ENCODE measurements around the gene GOLGA1.
"Not testable (repeated sequence)": the region's sequence is repeated elsewhere in the genome, so short reads cannot be mapped to it uniquely, and the experiment has no call there.

Gene GOLGA1, protein sequence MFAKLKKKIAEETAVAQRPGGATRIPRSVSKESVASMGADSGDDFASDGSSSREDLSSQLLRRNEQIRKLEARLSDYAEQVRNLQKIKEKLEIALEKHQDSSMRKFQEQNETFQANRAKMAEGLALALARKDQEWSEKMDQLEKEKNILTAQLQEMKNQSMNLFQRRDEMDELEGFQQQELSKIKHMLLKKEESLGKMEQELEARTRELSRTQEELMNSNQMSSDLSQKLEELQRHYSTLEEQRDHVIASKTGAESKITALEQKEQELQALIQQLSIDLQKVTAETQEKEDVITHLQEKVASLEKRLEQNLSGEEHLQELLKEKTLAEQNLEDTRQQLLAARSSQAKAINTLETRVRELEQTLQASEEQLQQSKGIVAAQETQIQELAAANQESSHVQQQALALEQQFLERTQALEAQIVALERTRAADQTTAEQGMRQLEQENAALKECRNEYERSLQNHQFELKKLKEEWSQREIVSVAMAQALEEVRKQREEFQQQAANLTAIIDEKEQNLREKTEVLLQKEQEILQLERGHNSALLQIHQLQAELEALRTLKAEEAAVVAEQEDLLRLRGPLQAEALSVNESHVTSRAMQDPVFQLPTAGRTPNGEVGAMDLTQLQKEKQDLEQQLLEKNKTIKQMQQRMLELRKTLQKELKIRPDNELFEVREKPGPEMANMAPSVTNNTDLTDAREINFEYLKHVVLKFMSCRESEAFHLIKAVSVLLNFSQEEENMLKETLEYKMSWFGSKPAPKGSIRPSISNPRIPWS

DNA sequence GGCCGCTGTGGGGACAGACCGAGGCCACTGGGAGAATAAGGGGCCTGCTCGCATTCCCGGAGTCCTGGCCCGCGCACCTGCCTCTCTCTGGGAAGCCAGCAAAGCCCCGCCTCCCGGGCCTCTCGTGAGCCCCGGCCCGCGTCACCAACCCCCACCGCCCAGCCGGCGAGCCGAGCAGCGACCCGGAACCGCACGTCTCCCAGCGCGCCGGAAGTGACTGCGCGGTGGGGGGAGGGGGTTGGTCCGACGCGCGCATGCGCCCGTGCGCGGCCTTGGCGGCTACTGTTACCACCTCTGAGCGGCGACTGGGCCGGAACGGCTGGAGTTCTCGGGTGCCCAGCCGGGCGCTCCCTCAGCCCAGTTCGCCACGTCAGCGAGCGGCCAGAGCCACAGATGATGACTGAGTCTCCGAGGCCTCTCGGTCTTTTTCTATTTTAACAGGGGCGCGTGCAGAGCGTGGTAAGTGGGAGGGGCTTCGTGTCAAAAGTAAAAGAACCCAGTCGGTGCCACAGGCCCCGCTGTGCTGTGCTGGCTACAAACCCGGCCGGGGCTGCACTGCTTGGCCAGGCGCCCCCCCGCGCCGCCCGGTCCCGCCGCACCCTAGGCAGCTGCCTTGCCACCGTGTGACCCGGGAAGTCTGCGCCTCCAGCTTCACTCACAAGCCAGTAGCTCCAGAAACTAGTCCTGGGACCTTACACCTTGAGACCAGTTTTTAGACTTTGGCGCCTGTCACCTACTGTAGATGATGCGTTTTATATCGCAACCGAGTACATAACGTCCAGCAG is at the start of gene GOLGA1:
Gene GOLGA1, minus strand, starts transcription at position 190 of the 785 bp plus-strand sequence. CDS start 2,372 bp downstream, outside the sequence.
- peak; percentile 85 for FAIRE-seq

DNA sequence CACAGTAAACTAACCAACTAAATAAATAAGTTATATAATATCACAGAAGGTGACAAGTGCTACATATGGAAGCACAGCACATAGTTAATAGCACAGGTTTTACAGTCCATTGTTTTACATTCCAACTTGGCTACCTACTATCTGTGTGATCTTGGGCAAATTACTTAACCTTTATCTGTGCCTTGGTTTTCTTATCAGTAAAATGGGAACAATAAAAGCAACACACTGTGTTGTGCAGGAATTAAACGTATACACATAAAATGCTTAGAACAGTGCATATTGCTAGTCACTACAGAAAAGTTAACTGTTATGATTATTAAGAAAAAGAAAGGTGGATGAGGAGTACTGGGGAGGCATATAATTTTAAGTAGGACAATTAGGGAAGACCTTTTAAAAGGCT is 42.8 kb upstream of the GOLGA1 start:
- FAIRE-seq (no peak), DNase-seq (ENCODE audit: insufficient read length, low spot score) (no peak)

More for the DNA sequence above, at the start of gene GOLGA1:
- DNase-seq (ENCODE audit: insufficient read length, low spot score) = peak; percentile 74

DNA sequence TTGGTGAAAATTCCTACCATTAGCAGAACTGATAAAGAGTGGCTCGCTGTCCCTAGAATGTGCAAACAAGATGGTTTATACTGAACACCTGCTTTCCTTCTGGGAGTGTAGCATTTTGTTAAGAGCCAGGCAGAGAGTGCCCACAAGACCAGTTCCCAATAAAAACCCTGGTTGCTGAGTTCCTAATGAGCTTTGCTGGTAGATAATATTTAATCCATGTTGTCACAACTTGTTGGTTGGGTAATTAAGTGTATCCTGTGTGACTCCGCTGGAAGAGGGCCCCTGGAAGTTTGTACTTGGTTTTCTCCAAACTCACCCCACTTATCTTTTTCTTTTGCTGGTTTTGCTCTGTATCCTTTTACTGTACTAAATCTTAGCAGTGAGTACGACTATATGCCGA is 39.5 kb upstream of the GOLGA1 start:
- FAIRE-seq (no peak), DNase-seq (ENCODE audit: insufficient read length, low spot score) (no peak)

DNA sequence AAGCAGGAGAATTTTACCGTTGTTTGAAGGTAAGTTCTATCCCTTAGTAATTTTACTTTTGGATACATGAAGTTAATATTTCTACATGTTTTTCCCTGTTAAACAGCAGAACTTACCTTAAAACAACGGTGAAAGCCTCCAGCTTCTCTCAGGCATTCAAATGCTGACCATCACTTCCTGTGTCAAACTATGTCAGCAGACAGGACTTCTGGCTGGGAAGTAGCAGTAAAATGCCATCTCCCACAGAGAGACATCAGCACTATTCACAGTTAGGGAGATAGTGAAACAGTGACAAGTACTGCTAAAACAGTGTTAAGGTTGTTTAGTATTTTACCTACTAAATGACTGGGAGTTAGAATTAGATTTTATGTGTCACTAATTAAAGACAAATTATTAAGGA is 34.2 kb upstream of the GOLGA1 start:
- DNase-seq (ENCODE audit: insufficient read length, low spot score) = no peak
- FAIRE-seq = no peak

DNA sequence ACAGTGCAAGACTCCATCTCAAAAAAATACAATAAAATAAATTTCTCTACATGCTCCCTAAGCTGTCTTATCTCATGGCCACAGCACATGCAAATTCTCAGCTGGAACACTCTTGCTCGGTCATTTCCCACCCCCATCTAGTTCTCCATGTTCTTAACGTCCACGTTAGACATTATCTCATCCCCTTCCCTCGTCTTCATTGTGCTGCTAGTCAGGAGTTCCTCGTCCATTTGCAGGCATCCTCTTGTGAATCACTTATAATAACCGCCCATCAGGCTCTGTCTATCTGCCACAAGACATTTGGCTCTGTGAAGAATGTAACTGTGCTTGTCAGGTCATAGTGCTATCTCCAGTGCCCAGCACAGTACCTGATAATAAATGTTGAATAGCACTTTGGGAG is 32.9 kb upstream of the GOLGA1 start:
- DNase-seq (ENCODE audit: insufficient read length, low spot score) (no peak), FAIRE-seq (no peak)

DNA sequence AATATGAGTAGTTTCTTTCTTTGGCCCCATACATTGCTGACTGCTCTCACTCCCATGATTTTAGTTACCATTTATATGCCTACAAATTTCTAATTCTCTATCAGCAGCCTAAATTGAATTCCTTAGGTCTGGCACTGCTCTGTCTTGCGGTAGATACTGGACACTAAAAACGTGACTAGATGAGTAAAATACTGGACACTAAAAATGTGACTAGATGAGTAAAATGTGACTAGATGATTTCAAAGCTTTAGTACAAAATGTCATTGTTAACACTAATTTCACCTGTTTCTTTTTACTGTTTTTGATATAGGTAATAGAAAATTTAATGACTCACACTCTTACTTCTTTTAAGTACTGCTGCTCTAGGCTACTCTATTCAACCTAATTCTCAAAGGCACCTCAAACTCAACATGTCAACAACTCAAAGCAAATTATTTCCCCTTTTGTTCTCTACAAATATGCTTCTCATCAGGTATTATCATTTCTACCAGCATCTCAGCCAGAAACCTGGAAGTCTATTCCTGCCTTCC is 31.4 kb upstream of the GOLGA1 start:
- no peak for DNase-seq (ENCODE audit: insufficient read length, low spot score)

DNA sequence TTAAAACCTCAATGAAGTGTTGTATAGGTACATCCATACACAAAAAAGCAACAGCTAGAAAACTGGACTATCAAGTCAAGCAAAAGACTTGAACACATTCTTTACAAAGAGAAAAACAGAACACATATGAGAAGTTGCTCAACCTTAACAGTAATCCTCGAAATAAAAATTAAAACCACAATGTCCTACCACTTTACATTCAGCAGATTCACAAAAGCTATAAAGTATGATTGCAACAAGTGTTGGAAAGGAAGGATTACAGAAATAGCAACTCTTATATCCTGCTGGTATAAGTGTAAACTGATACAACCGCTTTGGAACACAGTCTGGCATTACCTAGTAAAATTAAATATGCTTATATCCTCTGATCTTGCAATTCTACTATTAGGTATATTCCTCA is 28.5 kb upstream of the GOLGA1 start:
- FAIRE-seq = no peak

More for the DNA sequence above, 31.4 kb upstream of the GOLGA1 start:
- FAIRE-seq = no peak

DNA sequence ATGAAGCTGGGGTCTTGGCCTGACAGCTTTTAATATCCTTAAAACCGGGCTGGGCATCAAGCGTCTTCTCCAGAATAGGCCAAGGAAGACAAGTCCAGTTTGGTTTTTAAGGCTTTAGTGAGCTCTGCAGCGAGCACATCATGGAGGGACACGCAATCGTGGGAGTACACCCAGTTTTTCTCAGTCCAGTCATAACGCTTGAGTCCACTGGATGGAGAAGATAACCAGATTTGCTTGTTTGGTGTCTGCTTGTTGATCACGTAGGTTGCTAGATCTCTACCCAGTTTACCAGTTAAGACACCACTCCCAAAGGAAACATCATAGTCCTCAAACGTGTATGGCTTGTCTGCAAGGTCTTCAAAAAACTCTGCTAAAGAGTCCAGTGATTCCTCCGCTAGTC is 27.4 kb upstream of the GOLGA1 start:
- FAIRE-seq (peak; percentile 71), DNase-seq (ENCODE audit: insufficient read length, low spot score) (no peak)

More for the DNA sequence above, 28.5 kb upstream of the GOLGA1 start:
- no peak for DNase-seq (ENCODE audit: insufficient read length, low spot score)

DNA sequence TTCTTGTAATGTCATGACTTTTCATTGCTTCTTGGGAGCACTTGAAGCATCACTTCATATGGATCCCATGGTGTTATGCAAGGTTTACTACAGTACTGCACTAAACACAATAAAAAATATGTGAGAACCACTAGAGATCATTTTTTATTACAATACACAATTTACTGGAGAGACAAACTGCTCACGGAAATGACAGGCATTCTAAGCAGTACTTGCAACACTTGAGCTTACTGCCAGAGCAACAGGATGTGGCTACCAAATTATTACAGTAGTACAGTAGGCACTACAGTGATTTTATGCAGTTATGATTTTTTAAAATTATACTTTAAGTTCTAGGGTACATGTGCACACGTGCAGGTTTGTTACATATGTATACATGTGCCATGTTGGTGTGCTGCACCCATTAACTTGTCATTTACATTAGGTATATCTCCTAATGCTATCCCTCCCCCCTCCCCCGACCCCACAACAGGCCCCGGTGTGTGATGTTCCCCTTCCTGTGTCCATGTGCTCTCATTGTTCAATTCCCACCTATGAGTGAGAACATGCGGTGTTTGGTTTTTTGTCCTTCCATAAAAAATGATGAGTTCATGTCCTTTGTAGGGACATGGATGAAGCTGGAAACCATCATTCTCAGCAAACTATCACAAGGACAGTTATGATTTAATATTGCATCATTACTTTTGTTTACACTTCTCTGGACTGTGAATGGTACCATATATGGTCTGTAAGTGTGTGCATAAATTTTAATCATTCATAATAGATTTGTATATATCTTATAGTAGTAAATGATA is 25.1 kb upstream of the GOLGA1 start:
- not testable (repeated sequence) for FAIRE-seq; DNase-seq (ENCODE audit: insufficient read length, low spot score)

DNA sequence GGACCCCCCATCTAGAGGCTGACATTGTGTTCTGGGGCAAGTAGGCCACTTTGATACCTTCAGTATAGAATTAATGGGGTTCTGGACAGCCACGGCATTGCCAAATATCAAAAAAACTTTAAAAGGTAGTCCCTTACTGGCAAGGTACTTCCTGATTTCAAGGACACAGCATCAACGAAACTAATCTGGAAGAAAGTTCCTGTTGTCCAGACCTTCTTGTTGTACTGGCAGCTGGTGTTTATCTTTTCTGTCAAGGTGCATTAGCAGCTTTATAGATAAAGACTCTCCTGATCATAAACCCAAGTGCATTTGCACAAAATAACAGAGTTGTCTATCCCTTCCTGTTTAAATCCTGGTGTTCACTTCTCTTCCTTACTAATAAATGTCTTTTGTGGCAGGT is 23.7 kb upstream of the GOLGA1 start:
- DNase-seq (ENCODE audit: insufficient read length, low spot score) = no peak

DNA sequence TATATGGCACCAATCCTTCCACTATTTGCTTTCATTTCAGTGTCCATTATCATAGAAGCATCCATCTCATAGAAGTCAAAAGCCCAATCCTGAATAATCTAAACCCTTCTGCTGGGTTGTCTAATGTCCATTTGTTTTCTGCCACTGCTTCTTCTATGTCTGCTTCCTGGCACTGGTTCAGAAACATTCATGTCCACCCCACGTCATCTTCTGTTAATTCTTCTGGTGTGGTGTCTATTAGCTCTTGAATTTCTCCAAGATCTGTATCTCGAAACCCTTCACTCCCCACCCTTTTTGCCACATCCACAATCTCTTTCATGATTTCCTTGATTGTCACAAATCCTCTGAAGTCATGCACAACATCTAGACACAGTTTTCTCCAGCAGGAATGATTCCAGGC is 23.2 kb upstream of the GOLGA1 start:
- no peak for FAIRE-seq
- no peak for DNase-seq (ENCODE audit: insufficient read length, low spot score)

More for the DNA sequence above, 23.7 kb upstream of the GOLGA1 start:
- FAIRE-seq = no peak

DNA sequence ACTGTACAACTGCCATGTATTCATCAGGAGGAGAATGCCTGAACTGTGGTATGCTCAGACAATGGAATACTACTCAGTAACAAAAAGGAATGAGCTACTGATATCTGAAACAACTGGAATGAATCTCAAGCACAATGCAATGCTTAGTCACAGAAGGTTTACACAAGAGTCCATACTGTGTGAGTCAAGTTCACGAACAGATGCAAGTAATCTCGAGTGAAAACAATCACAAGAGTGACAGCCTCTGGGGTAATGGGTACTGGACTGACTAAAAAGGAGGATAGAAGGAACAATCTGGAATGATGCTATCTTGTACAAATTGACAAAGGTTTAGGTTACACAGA is 19.5 kb upstream of the GOLGA1 start:
- FAIRE-seq = no peak
- DNase-seq (ENCODE audit: insufficient read length, low spot score) = no peak

DNA sequence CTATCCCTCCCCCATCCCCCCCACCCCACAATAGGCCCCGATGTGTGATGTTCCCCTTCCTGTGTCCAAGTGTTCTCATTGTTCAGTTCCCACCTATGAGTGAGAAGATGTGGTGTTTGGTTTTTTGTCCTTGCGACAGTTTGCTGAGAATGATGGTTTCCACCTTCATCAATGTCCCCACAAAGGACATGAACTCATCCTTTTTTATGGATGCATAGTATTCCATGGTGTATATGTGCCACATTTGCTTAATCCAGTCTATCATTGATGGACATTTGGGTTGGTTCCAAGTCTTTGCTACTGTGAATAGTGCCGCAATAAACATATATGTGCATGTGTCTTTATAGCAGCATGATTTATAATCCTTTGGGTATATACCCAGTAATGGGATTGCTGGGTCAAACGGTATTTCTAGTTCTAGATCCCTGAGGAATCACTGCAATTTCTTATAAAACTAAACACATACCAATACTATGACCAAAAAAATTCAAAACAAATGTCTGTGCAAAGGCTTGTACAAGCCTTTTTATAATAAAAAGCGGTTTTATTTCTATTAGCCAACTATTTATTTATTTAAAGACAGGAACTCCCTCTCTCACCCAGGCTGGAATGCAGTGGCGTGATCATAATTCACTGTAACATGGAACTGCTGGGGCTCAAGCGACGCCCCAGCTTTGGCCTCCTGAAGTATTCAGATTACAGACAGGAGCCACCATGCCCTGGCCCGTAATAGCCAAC is 19.0 kb upstream of the GOLGA1 start:
- not testable (repeated sequence) for DNase-seq (ENCODE audit: insufficient read length, low spot score); FAIRE-seq

DNA sequence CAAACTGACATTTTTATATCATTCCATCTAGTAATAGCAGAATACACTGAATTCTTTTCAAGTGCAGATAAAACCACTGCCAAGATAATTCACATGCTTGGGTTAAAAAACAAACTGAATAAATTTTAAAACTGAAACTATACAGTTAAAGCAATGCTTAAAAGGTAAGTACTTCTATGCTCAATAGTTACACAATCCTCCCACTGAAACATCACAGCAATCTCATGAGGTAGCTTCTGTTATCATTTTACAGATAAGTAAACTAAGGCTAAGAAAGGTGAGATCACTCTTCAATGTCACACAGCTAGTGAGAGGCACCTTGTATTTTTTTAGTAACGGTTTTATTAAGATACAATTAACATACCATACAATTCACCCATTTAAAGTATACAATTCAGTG is 13.4 kb upstream of the GOLGA1 start:
- DNase-seq (ENCODE audit: insufficient read length, low spot score) = no peak
- no peak for FAIRE-seq

DNA sequence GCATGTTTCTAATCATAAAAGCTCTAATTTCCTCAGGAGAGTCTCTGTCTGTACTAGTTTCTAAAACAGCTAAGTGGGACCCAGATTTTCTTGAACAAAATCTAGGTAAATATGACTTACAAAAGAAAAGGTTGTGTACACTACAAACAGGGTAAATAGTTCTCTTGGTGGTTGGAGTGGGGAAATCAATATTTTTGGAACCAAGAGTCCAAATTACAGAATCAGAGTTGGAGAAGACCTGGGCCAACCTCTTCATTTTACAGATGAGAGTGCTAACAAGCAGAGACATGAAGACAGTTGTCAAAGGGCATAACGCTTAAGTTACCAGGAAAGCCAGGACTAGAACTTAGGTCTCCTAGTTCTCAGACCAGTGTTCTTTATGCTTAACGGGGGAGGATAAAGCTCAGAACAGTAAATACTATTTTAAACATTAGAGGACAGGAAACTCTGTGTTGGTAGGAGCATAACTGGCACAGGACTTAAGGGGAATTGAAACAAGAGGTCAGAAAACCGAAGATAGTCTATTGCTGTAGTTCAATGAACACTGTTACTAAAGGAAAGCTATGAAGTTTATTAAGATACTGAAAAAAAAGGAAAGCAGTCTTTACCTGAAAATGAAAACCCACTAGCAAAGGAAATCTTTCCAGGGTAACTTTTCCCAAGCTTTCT is 9.3 kb upstream of the GOLGA1 start:
- DNase-seq (ENCODE audit: insufficient read length, low spot score) (no peak), FAIRE-seq (peak; percentile 53)

DNA sequence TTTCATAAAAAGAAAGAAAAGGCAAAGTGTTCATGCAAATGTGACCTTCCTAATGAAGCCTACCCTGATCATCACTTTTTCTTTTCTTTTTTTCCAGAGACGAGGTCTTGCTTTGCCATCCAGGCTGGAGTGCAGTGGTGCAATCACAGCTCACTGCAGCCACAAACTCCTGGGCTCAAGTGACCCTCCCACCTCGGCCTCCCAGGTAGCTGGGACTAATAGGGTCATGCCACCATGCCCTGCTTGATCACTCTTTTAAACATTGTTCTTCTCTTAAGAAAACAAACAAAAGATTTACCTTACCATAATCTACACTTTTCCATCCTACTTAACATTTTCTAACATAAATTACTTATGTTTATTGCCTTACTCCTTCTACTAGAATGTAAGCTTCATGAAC is 8.5 kb upstream of the GOLGA1 start:
- DNase-seq (ENCODE audit: insufficient read length, low spot score) (no peak), FAIRE-seq (no peak)

DNA sequence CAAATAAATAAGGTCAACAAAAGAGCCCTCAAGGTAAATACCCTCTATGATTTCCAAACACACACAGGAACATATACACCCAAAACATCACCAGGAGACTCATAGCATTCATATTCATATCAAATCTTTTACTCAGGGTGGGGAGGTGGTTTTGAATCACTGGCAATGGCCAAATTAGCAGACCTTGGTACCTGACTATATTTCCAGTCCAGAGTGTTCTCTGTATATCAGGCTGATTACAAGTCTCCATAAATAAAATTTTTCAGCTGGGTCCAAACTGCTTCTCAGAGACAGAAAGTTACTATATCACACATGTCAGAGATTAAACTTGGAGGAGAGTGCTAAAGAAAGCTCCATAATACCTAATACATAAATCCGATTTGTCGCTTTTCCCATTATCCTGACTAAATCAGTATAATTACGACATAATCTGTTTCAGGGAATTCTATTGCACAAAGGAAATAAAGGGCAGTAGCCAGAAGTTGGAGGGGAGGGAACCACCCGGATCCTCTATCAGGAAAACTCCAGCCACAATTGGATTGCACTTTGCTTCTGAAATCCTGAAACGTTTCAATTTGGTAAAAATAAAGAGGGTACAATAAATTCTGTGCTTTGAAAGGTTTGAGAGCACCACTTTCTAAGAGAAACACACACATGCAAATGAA is 7.0 kb upstream of the GOLGA1 start:
- no peak for FAIRE-seq
- no peak for DNase-seq (ENCODE audit: insufficient read length, low spot score)

DNA sequence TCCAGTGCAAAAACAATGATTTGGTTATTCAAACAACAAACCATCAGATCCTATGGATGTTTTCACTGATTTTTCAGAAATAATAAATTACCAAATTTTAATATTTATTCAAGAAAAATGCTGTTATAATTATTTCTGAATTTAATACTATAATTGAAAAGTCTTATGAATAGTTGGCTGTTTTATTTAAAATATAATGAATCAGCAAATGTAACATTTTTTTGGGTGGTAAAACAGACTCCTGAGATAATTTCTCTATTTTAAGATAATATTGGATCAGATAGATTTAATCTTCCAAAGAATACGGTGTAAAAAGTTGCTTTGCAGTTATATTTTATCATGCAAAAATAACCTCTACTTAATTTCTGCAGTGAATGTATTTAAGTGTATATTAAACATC is 5.3 kb upstream of the GOLGA1 start:
- FAIRE-seq = no peak
- DNase-seq (ENCODE audit: insufficient read length, low spot score) = no peak
